Activated CD8-positive, alpha-beta memory T cell treated with anti-CD3 and anti-CD28 coated beads, Interleukin-2, amount 10 ng/mL, durations not matched to agents 7 days and 5 days (primary cell): Measurements from ENCODE around the gene CLDN14. TPM values are rescaled to one million over a fixed set of nuclear protein-coding genes. Genes with fewer than 3 reads are reported as not detected.

Experiments
- ATAC-seq: fragments of 150-1000 bp; cut with Tn5 transposase; one replicate; pipeline ENCODE4 v1.10.0; 2021; ENCODE audit warnings: moderate library complexity
- CTCF ChIA-PET: fragments of 350-600 bp; sonication (Branson Sonifier 250); formaldehyde crosslinking; loops from one replicate; lab custom pipeline; 2021; ENCODE audit warnings: antibody characterized with exemption; lab: Charles Lee
- DNase-seq: peaks from one replicate; pipeline ENCODE4 v3.0.0-alpha.2; 2020
- H3K27ac Mint-ChIP-seq: one replicate; pipeline ENCODE4 v1.8.0; 2021; ENCODE audit warnings: mild to moderate bottlenecking, mixed read lengths
- H3K27me3 Mint-ChIP-seq: one replicate; pipeline ENCODE4 v1.8.0; 2021; ENCODE audit warnings: mixed read lengths
- H3K36me3 Mint-ChIP-seq: one replicate; pipeline ENCODE4 v1.8.0; 2021; ENCODE audit warnings: mild to moderate bottlenecking, mixed read lengths
- H3K4me1 Mint-ChIP-seq: one replicate; pipeline ENCODE4 v1.8.0; 2021; ENCODE audit warnings: mixed read lengths
- H3K4me3 Mint-ChIP-seq: one replicate; pipeline ENCODE4 v1.8.0; 2021; ENCODE audit warnings: mild to moderate bottlenecking, moderate library complexity, mixed read lengths
- H3K9me3 Mint-ChIP-seq: one replicate; pipeline ENCODE4 v1.8.0; 2022; ENCODE audit warnings: low read depth, mixed read lengths
- total RNA-seq, 2 experiments: library from RNA; stranded (reverse); gene quantifications; one replicate each; pipeline ENCODE4 v1.2.3, GENCODE V29; 2021

Gene CLDN14
- total RNA-seq, 2 experiments from 2014 or later = not detected

DNA sequence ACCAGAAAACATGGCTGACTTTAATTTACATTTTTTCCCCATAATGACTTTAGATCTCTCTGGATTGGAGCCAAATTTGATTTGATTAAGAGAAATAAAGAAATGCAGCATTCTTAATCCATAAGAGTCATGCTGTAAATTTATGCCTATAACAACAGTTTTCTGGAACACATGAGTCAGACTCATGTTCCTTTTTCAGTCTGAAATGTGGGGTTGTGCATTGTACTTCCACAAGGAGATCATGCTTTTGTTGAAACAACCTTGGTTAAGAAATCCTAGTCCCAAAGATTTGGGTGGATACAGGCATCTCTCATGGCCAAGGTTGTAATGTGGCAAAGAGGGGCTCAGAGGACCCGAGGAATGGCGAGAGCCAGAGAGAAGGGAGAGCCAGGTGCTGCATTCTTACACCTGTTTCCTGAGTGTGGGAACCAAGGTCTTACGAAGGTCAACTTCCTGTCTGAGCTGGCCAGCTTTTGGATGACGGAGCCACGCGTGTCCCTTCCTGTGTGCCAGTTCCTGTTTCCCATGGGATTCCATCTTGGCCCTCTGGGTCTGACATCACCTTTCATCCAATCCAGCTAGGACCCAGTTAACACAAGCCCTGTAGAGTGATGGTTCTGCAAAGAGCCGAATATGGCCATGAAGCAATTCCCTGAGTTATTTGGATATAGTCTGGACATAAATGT is 23.1 kb downstream of the CLDN14 start:
- ATAC-seq (no peak), DNase-seq (no peak)
- no peak overlapping the region for H3K4me3 Mint-ChIP-seq
- no peaks in the 10 kb centered on the region for H3K36me3 Mint-ChIP-seq
- H3K27ac Mint-ChIP-seq = no peak overlapping the region
- H3K9me3 Mint-ChIP-seq = no peaks in the 10 kb centered on the region
- H3K27me3 Mint-ChIP-seq = peaks cover 8% of the 10 kb centered on the region
- CTCF ChIA-PET = interaction anchor here (0.7 kb wide), 1 partner anchor 28 kb away, joined by 3 read pairs; no protein-coding TSS in a partner anchor
- H3K4me1 Mint-ChIP-seq = no peaks in the 10 kb centered on the region

- H3K4me3 Mint-ChIP-seq = no peak overlapping the region
Measured at GRCh38 chr21:36454706-36455105, 25.2 kb downstream of the CLDN14 start.

DNA sequence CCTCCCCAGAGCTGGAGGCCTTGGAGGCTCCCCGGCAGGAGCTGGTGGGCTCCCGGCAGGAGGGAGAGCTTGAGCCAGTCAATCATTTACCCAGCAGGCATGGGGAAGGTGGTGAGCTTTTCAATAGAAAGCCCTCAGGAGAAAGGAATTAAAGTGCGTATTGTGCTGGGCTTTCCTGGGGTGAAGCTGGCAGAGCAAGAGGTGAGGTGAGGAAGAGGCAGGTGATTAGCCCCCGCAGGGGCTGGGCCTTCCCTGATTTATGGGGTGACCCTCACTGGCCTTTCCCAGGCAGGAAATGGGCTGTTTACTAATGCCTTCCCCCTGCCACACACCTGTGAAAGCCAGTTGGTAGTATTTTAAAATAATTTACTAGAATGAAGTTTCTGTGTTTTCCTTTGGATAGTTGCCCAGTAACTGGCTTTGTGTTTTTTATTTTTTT is 25.8 kb downstream of the CLDN14 start:
- Mint-ChIP-seq H3K4me3 (no peak overlapping the region), H3K4me1 (no peaks in the 10 kb centered on the region), H3K27me3 (peaks cover 8% of the 10 kb centered on the region), H3K27ac (no peak overlapping the region), H3K9me3 (no peaks in the 10 kb centered on the region), H3K36me3 (no peaks in the 10 kb centered on the region)
- DNase-seq (no peak), ATAC-seq (no peak)
- CTCF ChIA-PET = no interaction called here

More at GRCh38 chr21:36454706-36455105, 25.2 kb downstream of the CLDN14 start:
- DNase-seq (no peak), ATAC-seq (no peak)
- Mint-ChIP-seq H3K4me1 (no peaks in the 10 kb centered on the region), H3K36me3 (no peaks in the 10 kb centered on the region), H3K9me3 (no peaks in the 10 kb centered on the region), H3K27ac (no peak overlapping the region), H3K27me3 (peaks cover 8% of the 10 kb centered on the region)
- CTCF ChIA-PET = no interaction called here

- ATAC-seq = no peak
- H3K27me3 Mint-ChIP-seq = peaks cover 8% of the 10 kb centered on the region
Measured at GRCh38 chr21:36452281-36452825, 27.6 kb downstream of the CLDN14 start.

DNA sequence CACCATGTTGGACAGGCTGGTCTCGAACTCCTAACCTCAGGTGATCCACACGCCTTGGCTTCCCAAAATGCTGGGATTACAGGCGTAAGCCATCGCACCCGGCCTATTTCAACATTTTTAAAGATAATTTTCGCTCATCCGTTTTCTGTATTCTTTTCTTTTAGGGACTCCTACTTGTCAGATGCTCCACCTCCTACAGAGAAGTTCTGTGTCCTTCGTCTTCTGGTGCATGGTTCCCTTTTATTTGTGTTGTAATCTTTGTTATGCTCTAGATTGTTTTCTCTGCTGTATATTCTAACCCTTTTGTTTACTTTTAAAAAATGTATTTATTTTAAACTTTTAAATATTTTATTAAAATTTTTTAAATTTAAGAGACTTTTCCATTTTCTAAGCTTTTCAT is 28.4 kb downstream of the CLDN14 start:
- Mint-ChIP-seq H3K36me3 (no peaks in the 10 kb centered on the region), H3K27me3 (peaks cover 8% of the 10 kb centered on the region), H3K9me3 (no peaks in the 10 kb centered on the region), H3K27ac (no peak overlapping the region), H3K4me1 (no peaks in the 10 kb centered on the region), H3K4me3 (no peak overlapping the region)
- ATAC-seq = no peak
- CTCF ChIA-PET = no interaction called here
- DNase-seq = no peak

More at GRCh38 chr21:36452281-36452825, 27.6 kb downstream of the CLDN14 start:
- H3K36me3 Mint-ChIP-seq = no peaks in the 10 kb centered on the region
- CTCF ChIA-PET = no interaction called here
- no peak overlapping the region for H3K4me3 Mint-ChIP-seq
- no peak overlapping the region for H3K27ac Mint-ChIP-seq
- DNase-seq = no peak
- H3K4me1 Mint-ChIP-seq = no peaks in the 10 kb centered on the region
- H3K9me3 Mint-ChIP-seq = no peaks in the 10 kb centered on the region

GRCh38 chr21:36450511-36450910 is 29.4 kb downstream of the CLDN14 start:
- peaks cover 6% of the 10 kb centered on the region for H3K27me3 Mint-ChIP-seq
- CTCF ChIA-PET = no interaction called here
- H3K4me1 Mint-ChIP-seq = no peaks in the 10 kb centered on the region
- ATAC-seq (no peak), DNase-seq (no peak)
- no peaks in the 10 kb centered on the region for H3K36me3 Mint-ChIP-seq
- no peak overlapping the region for H3K27ac Mint-ChIP-seq
- H3K4me3 Mint-ChIP-seq = no peak overlapping the region
- H3K9me3 Mint-ChIP-seq = no peaks in the 10 kb centered on the region

DNA sequence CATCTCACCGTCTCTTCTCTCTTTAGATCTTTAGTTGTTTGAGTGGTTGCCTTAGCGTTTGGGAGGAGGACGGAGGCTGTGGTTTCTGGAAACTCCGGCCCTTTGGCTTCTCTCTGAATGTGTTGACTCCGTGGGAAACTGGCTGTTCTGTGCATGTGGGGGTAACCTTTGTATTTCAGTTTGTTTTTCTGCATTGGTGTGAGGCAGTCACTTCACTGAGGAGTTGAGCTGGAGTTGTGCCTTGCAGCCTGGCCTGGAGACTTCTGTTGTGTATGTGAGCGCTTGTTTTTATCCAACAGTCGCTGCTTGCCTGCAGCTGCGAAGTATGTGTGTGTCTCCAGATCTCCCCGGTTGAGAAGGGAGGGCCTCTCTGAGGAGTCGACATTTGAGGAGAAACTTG is 33.6 kb downstream of the CLDN14 start:
- Mint-ChIP-seq H3K4me1 (peaks cover 2% of the 10 kb centered on the region), H3K4me3 (no peak overlapping the region), H3K27me3 (no peaks in the 10 kb centered on the region), H3K36me3 (no peaks in the 10 kb centered on the region), H3K9me3 (no peaks in the 10 kb centered on the region), H3K27ac (no peak overlapping the region)
- CTCF ChIA-PET = no interaction called here
- ATAC-seq (no peak), DNase-seq (no peak)

DNA sequence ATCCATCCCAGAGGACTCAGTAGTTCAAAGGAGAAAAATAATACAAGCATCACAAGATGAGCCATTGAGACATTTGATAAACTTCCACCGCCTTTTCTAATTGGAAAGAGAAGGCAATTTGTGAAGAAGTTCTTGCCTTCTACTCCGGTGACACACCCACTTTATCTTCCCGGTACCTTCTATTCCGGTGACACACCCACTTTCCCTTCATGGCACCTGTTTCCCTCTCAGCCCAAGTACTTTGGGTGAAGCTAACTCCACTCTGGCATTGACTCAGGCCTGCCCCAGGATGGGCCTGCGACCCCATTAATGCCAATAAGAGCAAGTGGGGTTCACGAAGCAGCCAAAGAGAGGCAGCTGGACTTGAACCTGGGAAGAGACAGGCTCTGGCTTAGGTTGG is 38.2 kb downstream of the CLDN14 start:
- peaks cover 3% of the 10 kb centered on the region for H3K27me3 Mint-ChIP-seq
- H3K9me3 Mint-ChIP-seq = no peaks in the 10 kb centered on the region
- H3K27ac Mint-ChIP-seq = no peak overlapping the region
- CTCF ChIA-PET = interaction anchor here (0.9 kb wide), 1 partner anchor 12 kb away, joined by 3 read pairs; no protein-coding TSS in a partner anchor
- H3K36me3 Mint-ChIP-seq = no peaks in the 10 kb centered on the region
- ATAC-seq (no peak), DNase-seq (no peak)
- H3K4me1 Mint-ChIP-seq = peaks cover 2% of the 10 kb centered on the region
- no peak overlapping the region for H3K4me3 Mint-ChIP-seq

GRCh38 chr21:36437745-36438128 is 42.2 kb downstream of the CLDN14 start:
- CTCF ChIA-PET = no interaction called here

DNA sequence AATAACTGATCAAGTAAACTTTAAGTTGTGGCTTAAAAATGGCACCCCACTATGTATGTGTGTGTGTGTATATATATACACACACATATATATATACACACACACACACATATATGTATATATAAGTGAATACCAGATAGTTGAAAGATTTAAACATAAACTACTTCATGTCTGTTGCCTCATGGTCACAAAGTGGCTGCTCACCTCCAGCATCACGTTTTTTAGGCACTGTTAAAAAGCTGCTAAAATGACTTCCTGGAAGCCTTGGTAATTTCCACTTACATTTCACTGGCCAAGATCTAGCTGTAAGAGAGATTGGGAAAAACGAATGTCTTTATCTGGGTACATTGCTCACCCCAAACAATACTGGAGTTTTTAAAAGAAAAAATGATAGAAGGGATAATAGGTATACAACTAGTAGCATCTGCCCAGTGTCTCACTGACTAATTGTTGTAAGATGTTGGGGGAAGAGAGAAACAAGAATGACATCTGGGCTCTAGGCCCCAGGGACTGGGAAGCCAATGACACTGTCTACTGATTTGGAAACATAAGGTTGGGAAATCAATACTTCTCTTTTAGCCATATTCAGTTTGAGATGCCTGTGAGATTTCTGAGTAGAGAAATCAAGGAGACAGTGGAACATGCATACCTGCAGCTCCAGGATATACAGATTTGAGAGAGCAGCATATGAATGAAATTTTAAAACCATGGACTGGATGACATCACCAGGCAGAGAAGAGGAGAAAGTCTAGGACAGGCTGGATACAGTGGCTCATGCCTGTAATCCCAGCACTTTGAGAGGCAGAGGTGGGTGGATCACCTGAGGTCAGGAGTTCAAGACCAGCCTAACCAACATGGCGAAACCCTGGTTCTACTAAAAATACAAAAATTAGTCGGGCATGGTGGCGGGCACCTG is 42.8 kb downstream of the CLDN14 start:
- ATAC-seq = no peak
- H3K9me3 Mint-ChIP-seq = no peaks in the 10 kb centered on the region
- CTCF ChIA-PET = no interaction called here
- H3K4me3 Mint-ChIP-seq = no peak overlapping the region
- no peak for DNase-seq
- H3K36me3 Mint-ChIP-seq = no peaks in the 10 kb centered on the region
- H3K27me3 Mint-ChIP-seq = peaks cover 7% of the 10 kb centered on the region
- H3K27ac Mint-ChIP-seq = no peak overlapping the region
- H3K4me1 Mint-ChIP-seq = no peaks in the 10 kb centered on the region

More at GRCh38 chr21:36437745-36438128, 42.2 kb downstream of the CLDN14 start:
- Mint-ChIP-seq H3K27ac (no peak overlapping the region), H3K4me3 (no peak overlapping the region), H3K36me3 (no peaks in the 10 kb centered on the region), H3K27me3 (peaks cover 3% of the 10 kb centered on the region), H3K4me1 (no peaks in the 10 kb centered on the region), H3K9me3 (no peaks in the 10 kb centered on the region)
- DNase-seq (no peak), ATAC-seq (no peak)

GRCh38 chr21:36434144-36434543 is 45.8 kb downstream of the CLDN14 start:
- no peak overlapping the region for H3K27ac Mint-ChIP-seq
- peaks cover 19% of the 10 kb centered on the region for H3K4me1 Mint-ChIP-seq
- H3K27me3 Mint-ChIP-seq = peaks cover 11% of the 10 kb centered on the region
- no peak for ATAC-seq
- H3K4me3 Mint-ChIP-seq = no peak overlapping the region
- H3K9me3 Mint-ChIP-seq = no peaks in the 10 kb centered on the region
- H3K36me3 Mint-ChIP-seq = no peaks in the 10 kb centered on the region
- DNase-seq = no peak
- CTCF ChIA-PET = no interaction called here

DNA sequence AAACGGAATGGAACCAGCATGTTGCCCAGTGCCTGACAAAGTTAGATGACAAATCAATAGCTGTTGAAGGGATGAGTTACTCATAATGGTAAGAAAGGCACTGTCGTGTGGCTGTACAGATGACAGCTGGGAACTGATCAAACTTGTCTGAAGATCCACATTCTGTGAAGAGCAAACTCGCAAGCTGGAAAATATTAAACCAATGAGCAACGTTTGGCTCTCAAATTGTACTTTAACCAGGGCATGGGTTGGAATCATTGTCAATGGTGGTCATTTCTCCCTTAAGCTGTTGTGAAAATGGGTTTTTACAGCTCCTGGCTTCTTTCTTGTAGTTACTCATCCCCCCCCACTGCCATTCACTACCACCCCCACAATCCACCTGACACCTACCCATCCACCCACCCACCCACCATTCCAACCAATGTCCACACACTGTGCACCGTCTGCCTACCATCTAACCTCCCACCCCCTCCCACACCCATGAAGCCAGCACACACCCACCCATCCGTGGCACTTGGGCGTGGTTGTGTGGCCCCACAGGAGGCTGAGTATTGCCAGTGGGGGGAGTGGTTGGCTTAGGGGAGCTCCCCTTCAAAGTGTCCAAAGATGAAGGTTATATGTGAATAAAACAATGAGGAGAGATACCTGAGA is 46.7 kb downstream of the CLDN14 start:
- CTCF ChIA-PET = no interaction called here
- Mint-ChIP-seq H3K4me3 (no peak overlapping the region), H3K4me1 (peaks cover 25% of the 10 kb centered on the region), H3K27me3 (peaks cover 11% of the 10 kb centered on the region), H3K36me3 (no peaks in the 10 kb centered on the region), H3K27ac (no peak overlapping the region), H3K9me3 (no peaks in the 10 kb centered on the region)
- no peak for DNase-seq
- ATAC-seq = no peak

DNA sequence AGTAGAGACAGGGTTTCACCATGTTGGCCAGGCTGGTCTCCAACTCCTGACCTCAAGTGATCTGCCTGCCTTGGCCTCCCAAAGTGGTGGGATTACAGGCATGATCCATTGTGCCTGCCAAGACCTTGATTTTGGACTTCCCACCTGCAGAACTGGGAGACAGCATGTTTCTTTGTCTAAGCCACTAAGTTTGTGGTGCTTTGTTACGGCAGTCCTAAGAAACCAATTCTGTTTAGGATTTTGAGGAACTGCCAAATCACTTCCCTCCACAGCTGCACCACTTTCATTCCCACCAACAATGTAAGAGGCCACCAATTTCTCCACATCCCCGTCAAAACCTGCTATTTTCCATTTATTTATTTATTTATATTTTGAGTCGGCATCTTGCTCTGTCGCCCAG is 48.7 kb downstream of the CLDN14 start:
- no peak overlapping the region for H3K27ac Mint-ChIP-seq
- no peak for ATAC-seq
- no peak for DNase-seq
- H3K4me1 Mint-ChIP-seq = peaks cover 25% of the 10 kb centered on the region
- H3K27me3 Mint-ChIP-seq = peaks cover 8% of the 10 kb centered on the region
- CTCF ChIA-PET = interaction anchor here (1.0 kb wide), 1 partner anchor 9 kb away, joined by 3 read pairs; no protein-coding TSS in a partner anchor
- no peaks in the 10 kb centered on the region for H3K36me3 Mint-ChIP-seq
- no peaks in the 10 kb centered on the region for H3K9me3 Mint-ChIP-seq
- no peak overlapping the region for H3K4me3 Mint-ChIP-seq
